Measurements from ENCODE around the gene RNPEP. TPM values are rescaled to one million over a fixed set of nuclear protein-coding genes. Genes with fewer than 3 reads are reported as not detected.
"Not testable (repeated sequence)": the region's sequence is repeated elsewhere in the genome, so short reads cannot be mapped to it uniquely, and the experiment has no call there.

The RNPEP gene
- total RNA-seq, 1 donor from 2014 or later = 20.2 TPM

GRCh38 chr1:201958348-201958747 is 24.1 kb upstream of the RNPEP start:
- no peak for DNase-seq

- DNase-seq = not testable (repeated sequence)
These were observed 20.1 kb upstream of the RNPEP start for GRCh38 chr1:201962382-201962781.

- no peak for DNase-seq
These were observed 18.2 kb upstream of the RNPEP start for GRCh38 chr1:201964261-201964660.

- no peak for DNase-seq
These were observed 16.3 kb upstream of the RNPEP start for GRCh38 chr1:201966171-201966570.

GRCh38 chr1:201968202-201968925 is 14.1 kb upstream of the RNPEP start:
- DNase-seq = no peak

GRCh38 chr1:201970334-201971159 is 11.9 kb upstream of the RNPEP start:
- DNase-seq = no peak

GRCh38 chr1:201982082-201982622 is 296 bp upstream of the RNPEP start:
- no peak for DNase-seq

GRCh38 chr1:201983380-201983805 is 945 bp downstream of the RNPEP start:
- peak; percentile 53 for DNase-seq

GRCh38 chr1:201984446-201984845 is 2.0 kb downstream of the RNPEP start:
- no peak for DNase-seq

- DNase-seq = no peak
These were observed 2.9 kb downstream of the RNPEP start for GRCh38 chr1:201985355-201985754.

GRCh38 chr1:201988601-201989000 is 6.2 kb downstream of the RNPEP start:
- DNase-seq = no peak

GRCh38 chr1:201989354-201990128 is 7.1 kb downstream of the RNPEP start:
- no peak for DNase-seq

- DNase-seq = no peak
These were observed 8.0 kb downstream of the RNPEP start for GRCh38 chr1:201990427-201990826.

GRCh38 chr1:201999625-202000238 is 17.3 kb downstream of the RNPEP start:
- no peak for DNase-seq

GRCh38 chr1:202002507-202002906 is 20.1 kb downstream of the RNPEP start:
- DNase-seq = no peak

GRCh38 chr1:202004711-202005110 is 22.3 kb downstream of the RNPEP start:
- no peak for DNase-seq

- no peak for DNase-seq
These were observed 23.5 kb downstream of the RNPEP start for GRCh38 chr1:202005958-202006357.

GRCh38 chr1:202007304-202007703 is 24.9 kb downstream of the RNPEP start:
- no peak for DNase-seq

- no peak for DNase-seq
These were observed 25.5 kb downstream of the RNPEP start for GRCh38 chr1:202007805-202008489.

- DNase-seq = peak; percentile 43
These were observed 27.1 kb downstream of the RNPEP start for GRCh38 chr1:202009326-202010179.
